ENCODE results near the gene USP10.

Gene USP10

DNA sequence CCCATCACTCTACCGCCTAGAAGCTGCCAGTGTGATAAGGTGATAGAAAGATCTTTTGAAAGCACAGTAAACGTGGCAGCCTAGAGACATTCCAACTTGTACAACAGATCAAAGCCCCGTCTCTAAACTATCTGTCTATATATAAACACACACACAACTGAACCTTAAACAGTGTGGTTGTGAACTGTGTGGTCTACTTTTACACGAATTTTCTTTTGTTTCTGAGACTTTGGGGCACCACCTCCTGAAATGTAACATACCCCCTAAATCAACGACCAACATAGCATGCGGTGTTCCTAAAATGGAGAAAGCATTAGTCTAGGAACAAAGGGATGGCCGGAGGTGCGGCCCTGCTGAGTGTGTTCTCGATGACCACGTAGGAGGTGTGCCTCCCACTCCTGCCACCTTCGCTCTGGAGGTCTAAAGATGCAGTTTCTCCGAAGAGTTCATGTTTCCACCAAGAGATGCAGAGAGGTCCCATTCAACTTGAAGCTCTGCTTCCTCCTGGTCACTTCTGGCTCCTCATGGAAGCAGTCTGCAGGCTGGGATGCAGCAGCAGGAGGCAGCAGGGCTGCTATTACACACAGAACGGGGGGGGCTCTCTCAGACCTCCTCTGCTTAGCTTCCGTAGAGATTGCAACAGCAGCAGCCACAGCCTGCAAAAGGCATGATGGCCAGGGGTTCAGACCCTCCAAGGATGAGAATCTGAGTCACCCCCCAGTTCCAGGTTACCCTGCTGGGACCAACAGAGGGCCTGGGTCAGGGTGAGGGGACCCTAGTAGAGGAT, 22.6 kb upstream of the USP10 start:
- no peak for TF ChIP-seq BACH2 (CRISPR knock-in tag; IDR thresholded peaks at IDR 0.05; ENCODE audit: borderline replicate concordance)
- TF ChIP-seq ZFP30 (CRISPR knock-in tag; IDR thresholded peaks at IDR 0.05): no peak
- TF ChIP-seq SNAI2 (CRISPR knock-in tag; IDR thresholded peaks at IDR 0.05): no peak
- TF ChIP-seq OSR1 (CRISPR knock-in tag; IDR thresholded peaks at IDR 0.05): no peak
- TF ChIP-seq TOX (CRISPR knock-in tag; IDR thresholded peaks at IDR 0.05; ENCODE audit: borderline replicate concordance): no peak
- TF ChIP-seq, protein P1, sequence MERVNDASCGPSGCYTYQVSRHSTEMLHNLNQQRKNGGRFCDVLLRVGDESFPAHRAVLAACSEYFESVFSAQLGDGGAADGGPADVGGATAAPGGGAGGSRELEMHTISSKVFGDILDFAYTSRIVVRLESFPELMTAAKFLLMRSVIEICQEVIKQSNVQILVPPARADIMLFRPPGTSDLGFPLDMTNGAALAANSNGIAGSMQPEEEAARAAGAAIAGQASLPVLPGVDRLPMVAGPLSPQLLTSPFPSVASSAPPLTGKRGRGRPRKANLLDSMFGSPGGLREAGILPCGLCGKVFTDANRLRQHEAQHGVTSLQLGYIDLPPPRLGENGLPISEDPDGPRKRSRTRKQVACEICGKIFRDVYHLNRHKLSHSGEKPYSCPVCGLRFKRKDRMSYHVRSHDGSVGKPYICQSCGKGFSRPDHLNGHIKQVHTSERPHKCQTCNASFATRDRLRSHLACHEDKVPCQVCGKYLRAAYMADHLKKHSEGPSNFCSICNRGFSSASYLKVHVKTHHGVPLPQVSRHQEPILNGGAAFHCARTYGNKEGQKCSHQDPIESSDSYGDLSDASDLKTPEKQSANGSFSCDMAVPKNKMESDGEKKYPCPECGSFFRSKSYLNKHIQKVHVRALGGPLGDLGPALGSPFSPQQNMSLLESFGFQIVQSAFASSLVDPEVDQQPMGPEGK (CRISPR knock-in tag; IDR thresholded peaks at IDR 0.05; ENCODE audit: borderline replicate concordance): no peak
- no peak for TF ChIP-seq GLIS3 (CRISPR knock-in tag; IDR thresholded peaks at IDR 0.05)
- TF ChIP-seq, protein P2, sequence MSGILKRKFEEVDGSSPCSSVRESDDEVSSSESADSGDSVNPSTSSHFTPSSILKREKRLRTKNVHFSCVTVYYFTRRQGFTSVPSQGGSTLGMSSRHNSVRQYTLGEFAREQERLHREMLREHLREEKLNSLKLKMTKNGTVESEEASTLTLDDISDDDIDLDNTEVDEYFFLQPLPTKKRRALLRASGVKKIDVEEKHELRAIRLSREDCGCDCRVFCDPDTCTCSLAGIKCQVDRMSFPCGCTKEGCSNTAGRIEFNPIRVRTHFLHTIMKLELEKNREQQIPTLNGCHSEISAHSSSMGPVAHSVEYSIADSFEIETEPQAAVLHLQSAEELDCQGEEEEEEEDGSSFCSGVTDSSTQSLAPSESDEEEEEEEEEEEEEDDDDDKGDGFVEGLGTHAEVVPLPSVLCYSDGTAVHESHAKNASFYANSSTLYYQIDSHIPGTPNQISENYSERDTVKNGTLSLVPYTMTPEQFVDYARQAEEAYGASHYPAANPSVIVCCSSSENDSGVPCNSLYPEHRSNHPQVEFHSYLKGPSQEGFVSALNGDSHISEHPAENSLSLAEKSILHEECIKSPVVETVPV (CRISPR knock-in tag; IDR thresholded peaks at IDR 0.05): no peak
- no peak for TF ChIP-seq ARNTL (CRISPR knock-in tag; IDR thresholded peaks at IDR 0.05; ENCODE audit: borderline replicate concordance, low read depth)
- TF ChIP-seq, protein P3, sequence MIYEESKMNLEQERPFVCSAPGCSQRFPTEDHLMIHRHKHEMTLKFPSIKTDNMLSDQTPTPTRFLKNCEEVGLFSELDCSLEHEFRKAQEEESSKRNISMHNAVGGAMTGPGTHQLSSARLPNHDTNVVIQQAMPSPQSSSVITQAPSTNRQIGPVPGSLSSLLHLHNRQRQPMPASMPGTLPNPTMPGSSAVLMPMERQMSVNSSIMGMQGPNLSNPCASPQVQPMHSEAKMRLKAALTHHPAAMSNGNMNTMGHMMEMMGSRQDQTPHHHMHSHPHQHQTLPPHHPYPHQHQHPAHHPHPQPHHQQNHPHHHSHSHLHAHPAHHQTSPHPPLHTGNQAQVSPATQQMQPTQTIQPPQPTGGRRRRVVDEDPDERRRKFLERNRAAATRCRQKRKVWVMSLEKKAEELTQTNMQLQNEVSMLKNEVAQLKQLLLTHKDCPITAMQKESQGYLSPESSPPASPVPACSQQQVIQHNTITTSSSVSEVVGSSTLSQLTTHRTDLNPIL (CRISPR knock-in tag; IDR thresholded peaks at IDR 0.05; ENCODE audit: low read depth): no peak
- no peak for TF ChIP-seq RARB (CRISPR knock-in tag; IDR thresholded peaks at IDR 0.05)
- TF ChIP-seq ZNF70 (CRISPR knock-in tag; IDR thresholded peaks at IDR 0.05): no peak
- no peak for ATAC-seq

DNA sequence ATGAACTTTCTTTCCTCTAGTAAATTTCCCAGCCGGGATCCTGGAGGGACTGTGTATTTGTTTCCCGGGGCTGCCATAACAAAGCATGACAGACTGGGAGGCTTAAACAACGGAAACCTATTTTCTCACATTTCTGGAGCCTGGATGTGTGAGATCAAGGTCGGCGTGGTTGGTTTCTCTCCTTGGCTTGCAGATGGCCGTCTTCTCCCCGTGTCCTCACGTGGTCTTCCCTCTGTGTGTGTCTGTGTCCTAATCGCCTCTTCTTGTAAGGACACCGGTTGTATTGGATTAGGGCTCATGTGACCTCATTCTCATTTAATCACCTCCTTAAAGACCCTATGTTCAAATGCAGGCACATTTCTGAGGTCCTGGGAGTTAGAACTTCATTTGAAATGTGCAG, 22.0 kb upstream of the USP10 start:
- no peak for TF ChIP-seq BACH2 (CRISPR knock-in tag; IDR thresholded peaks at IDR 0.05; ENCODE audit: borderline replicate concordance)
- no peak for ATAC-seq

DNA sequence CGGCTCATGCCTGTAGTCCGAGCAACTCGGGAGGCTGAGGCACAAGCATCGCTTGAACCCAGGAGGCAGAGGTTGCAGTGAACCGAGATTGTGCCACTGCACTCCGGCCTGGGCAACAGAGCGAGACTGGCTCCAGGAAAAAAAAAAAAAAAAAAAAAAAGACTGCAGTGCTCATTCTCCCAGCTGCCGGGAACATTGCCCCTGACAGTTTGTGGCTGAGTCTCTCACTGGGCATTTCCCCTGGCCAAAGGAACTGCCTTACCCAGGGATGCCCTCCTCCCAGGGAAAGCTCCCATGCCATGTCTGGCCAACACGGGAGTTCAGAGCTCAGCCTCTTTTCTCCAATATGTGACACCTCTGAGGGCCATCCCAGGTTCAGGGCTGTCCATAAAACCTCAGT, 21.3 kb upstream of the USP10 start:
- no peak for ATAC-seq
- TF ChIP-seq ZNF565 (CRISPR knock-in tag; conservative IDR thresholded peaks at IDR 0.05; ENCODE audit: low read depth) (no peak), ZFP3 (CRISPR knock-in tag; IDR thresholded peaks at IDR 0.05) (no peak), ZNF8 (CRISPR knock-in tag; IDR thresholded peaks at IDR 0.05) (no peak), ZC3H10 (CRISPR knock-in tag; IDR thresholded peaks at IDR 0.05) (no peak), ISL1 (CRISPR knock-in tag; IDR thresholded peaks at IDR 0.05) (no peak), ARNTL (CRISPR knock-in tag; IDR thresholded peaks at IDR 0.05; ENCODE audit: borderline replicate concordance, low read depth) (no peak), BACH2 (CRISPR knock-in tag; IDR thresholded peaks at IDR 0.05; ENCODE audit: borderline replicate concordance) (no peak), ZFP30 (CRISPR knock-in tag; IDR thresholded peaks at IDR 0.05) (no peak), TOX (CRISPR knock-in tag; IDR thresholded peaks at IDR 0.05; ENCODE audit: borderline replicate concordance) (no peak), RARB (CRISPR knock-in tag; IDR thresholded peaks at IDR 0.05) (no peak)
- TF ChIP-seq, protein P3 (CRISPR knock-in tag; IDR thresholded peaks at IDR 0.05; ENCODE audit: low read depth): no peak
- TF ChIP-seq, protein P2 (CRISPR knock-in tag; IDR thresholded peaks at IDR 0.05): no peak
- TF ChIP-seq, protein P4, sequence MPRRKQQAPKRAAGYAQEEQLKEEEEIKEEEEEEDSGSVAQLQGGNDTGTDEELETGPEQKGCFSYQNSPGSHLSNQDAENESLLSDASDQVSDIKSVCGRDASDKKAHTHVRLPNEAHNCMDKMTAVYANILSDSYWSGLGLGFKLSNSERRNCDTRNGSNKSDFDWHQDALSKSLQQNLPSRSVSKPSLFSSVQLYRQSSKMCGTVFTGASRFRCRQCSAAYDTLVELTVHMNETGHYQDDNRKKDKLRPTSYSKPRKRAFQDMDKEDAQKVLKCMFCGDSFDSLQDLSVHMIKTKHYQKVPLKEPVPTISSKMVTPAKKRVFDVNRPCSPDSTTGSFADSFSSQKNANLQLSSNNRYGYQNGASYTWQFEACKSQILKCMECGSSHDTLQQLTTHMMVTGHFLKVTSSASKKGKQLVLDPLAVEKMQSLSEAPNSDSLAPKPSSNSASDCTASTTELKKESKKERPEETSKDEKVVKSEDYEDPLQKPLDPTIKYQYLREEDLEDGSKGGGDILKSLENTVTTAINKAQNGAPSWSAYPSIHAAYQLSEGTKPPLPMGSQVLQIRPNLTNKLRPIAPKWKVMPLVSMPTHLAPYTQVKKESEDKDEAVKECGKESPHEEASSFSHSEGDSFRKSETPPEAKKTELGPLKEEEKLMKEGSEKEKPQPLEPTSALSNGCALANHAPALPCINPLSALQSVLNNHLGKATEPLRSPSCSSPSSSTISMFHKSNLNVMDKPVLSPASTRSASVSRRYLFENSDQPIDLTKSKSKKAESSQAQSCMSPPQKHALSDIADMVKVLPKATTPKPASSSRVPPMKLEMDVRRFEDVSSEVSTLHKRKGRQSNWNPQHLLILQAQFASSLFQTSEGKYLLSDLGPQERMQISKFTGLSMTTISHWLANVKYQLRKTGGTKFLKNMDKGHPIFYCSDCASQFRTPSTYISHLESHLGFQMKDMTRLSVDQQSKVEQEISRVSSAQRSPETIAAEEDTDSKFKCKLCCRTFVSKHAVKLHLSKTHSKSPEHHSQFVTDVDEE (CRISPR knock-in tag; IDR thresholded peaks at IDR 0.05): no peak

Data from SK-N-SH treated with all-trans-retinoic acid at 6 μM for 48 hours (cell line).